GM13977 (cell line): ENCODE data around the gene DISC1.

Source experiments
- DNase-seq: peaks from one replicate; pipeline ENCODE4 v3.0.0; 2012; ENCODE audit warnings: low spot score
- in situ Hi-C: fragments of 300-500 bp; cut with MboI; formaldehyde crosslinking; loops from one replicate; pipeline ENCODE4 v1.12.0; 2022; ENCODE audit warnings: low sequenced_read_pairs, low pct_unique_long_range_greater_than_20kb, mixed read lengths, inconsistent platforms; ENCODE audit not compliant: unreplicated experiment
- TF ChIP-seq, protein P1 (sequence below): IDR thresholded peaks from 2 replicates; pipeline ENCODE4 v1.5.1; 2012; ENCODE audit warnings: mild to moderate bottlenecking, control low read depth; ENCODE audit not compliant: insufficient read depth; ENCODE audit errors: extremely low read depth, missing control alignments

DISC1 gene

DNA sequence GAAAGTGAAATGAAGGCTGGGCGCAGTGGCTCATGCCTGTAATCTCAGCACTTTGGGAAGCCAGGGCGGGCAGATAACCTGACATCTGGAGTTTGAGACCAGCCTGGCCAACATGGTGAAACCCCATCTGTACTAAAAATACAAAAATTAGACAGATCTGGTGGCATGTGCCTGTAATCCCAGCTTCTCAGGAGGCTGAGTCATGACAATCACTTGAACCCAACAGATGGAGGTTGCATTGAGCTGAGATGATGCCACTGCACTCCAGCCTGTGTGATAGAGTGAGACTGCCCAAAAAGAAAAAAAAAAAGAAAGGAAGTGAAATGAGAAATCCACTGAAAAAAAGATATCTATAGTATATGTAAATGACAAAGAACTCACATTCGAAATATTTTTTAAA is 439.9 kb downstream of the DISC1 start:
- TF ChIP-seq, protein P1, sequence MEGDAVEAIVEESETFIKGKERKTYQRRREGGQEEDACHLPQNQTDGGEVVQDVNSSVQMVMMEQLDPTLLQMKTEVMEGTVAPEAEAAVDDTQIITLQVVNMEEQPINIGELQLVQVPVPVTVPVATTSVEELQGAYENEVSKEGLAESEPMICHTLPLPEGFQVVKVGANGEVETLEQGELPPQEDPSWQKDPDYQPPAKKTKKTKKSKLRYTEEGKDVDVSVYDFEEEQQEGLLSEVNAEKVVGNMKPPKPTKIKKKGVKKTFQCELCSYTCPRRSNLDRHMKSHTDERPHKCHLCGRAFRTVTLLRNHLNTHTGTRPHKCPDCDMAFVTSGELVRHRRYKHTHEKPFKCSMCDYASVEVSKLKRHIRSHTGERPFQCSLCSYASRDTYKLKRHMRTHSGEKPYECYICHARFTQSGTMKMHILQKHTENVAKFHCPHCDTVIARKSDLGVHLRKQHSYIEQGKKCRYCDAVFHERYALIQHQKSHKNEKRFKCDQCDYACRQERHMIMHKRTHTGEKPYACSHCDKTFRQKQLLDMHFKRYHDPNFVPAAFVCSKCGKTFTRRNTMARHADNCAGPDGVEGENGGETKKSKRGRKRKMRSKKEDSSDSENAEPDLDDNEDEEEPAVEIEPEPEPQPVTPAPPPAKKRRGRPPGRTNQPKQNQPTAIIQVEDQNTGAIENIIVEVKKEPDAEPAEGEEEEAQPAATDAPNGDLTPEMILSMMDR: no peak
- no peak for DNase-seq
- in situ Hi-C loops: no loop called here

- DNase-seq: no peak
- in situ Hi-C loops: no loop called here
- TF ChIP-seq, protein P1: no peak
These were observed 447.7 kb downstream of the DISC1 start for GRCh38 chr1:232074265-232074664.

DNA sequence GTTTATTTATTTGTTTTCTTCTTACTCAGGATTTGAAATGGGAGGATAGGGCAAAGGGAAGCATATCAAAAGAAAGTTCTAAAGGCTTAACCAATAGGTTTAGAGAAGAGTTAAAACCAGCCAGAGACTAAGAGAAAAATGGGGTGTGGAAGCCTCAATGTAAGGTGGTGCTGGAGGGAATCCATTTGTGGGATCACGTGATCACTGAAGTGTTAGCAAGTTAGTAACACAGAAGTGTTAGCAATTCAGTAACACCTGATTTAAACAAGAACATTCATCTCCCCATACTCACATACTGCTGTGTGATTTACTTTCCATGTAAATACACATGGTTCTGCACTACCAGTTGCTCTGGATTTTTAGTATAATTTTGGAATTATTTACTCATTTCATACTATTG is 451.2 kb downstream of the DISC1 start:
- TF ChIP-seq, protein P1: no peak
- DNase-seq: no peak
- in situ Hi-C loops: no loop called here

DNA sequence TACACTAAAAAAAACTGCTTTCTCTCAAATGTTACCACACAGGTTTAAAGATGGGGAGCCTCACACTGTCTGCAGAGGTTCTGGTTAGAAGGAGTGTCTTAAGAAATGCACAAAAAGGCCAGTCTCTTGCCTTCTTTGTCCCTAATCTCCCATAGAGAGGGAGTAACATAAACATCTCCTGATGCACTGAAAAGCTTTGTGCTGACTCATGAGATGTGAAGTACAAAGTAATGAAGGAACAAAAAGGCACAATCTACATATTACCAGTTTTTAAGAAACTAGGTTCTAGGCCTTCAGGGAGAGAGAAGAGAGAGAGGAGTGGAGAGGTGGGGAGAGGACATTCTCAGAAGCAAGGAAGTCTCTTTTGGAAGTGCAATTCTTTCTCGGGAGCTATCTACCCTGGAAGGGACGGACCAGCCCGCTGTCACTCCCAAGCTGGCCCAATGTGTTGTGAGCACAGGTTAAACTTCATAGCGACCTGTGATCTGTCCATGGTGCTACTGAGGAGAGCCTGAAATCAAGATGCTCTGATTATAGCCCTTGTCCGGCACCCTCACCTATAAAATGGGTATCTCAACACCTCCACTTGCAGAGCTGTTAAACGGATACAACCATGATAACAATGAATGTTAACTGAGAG is 458.1 kb downstream of the DISC1 start:
- TF ChIP-seq, protein P1: no peak
- DNase-seq: no peak
- in situ Hi-C loops: no loop called here

GRCh38 chr1:232090816-232091215 is 464.2 kb downstream of the DISC1 start:
- TF ChIP-seq, protein P1: no peak
- in situ Hi-C loops: no loop called here
- no peak for DNase-seq
